SK-N-MC (cell line): ENCODE results near the gene PDK1.

Experiments
- EZH2 ChIP-seq: fragments of 200-600 bp; sonication (generic); IDR thresholded peaks from one replicate; pipeline ENCODE4 v1.6.1; 2017; ENCODE audit warnings: antibody characterized with exemption
- POLR2AphosphoS5 ChIP-seq: IDR thresholded peaks from 2 replicates; pipeline ENCODE4 v1.6.1; 2012; ENCODE audit warnings: mild to moderate bottlenecking, low read depth, low read length, borderline replicate concordance

GRCh38 chr2:172655838-172656573 lies 100.1 kb downstream of the PDK1 start:
- TF ChIP-seq POLR2AphosphoS5, result no peak
- TF ChIP-seq EZH2, result no peak
